Gastroesophageal sphincter (tissue), 4 donors: ENCODE measurements around the gene PPM1A. TPM values are rescaled to one million over a fixed set of nuclear protein-coding genes. Genes with fewer than 3 reads are reported as not detected.

ENCODE experiments used
- ATAC-seq: fragments of 150-250 bp; one replicate; pipeline ENCODE4 v1.9.1; 2016; ENCODE audit warnings: mild to moderate bottlenecking, moderate library complexity
- H3K27ac ChIP-seq, 4 donors: fragments of 200-600 bp; sonication (generic) in 3 of 4; 1 replicate in 3 of 4; 2 replicates in 1 of 4; pipeline ENCODE4 v1.5.1; 2016 to 2019
- H3K27me3 ChIP-seq: fragments of 200-600 bp; sonication (generic); one replicate; pipeline ENCODE4 v1.5.1; 2019
- H3K36me3 ChIP-seq, 2 donors: fragments of 200-600 bp; sonication (generic); one replicate each; pipeline ENCODE4 v1.5.1; 2019; ENCODE audit warnings: control low read depth in 1 of 2
- H3K4me1 ChIP-seq, 3 donors: fragments of 200-600 bp; sonication (generic); 1 replicate in 2 of 3; 2 replicates in 1 of 3; pipeline ENCODE4 v1.5.1; 2016 to 2019; ENCODE audit warnings: control low read depth in 2 of 3
- H3K4me3 ChIP-seq, 2 donors: fragments of 200-600 bp; sonication (generic); one replicate each; pipeline ENCODE4 v1.5.1; 2019; ENCODE audit warnings: mild to moderate bottlenecking in 1 of 2, moderate library complexity in 1 of 2
- H3K9me3 ChIP-seq, 3 donors: fragments of 200-600 bp; sonication (generic); one replicate each; pipeline ENCODE4 v1.5.1; 2017 to 2019; ENCODE audit warnings: control low read depth in 2 of 3
- EP300 ChIP-seq: sonication (generic); formaldehyde crosslinking; IDR thresholded peaks from one replicate; pipeline ENCODE4 v1.6.1; 2017; ENCODE audit warnings: antibody characterized with exemption, mild to moderate bottlenecking
- POLR2A ChIP-seq, 2 donors: fragments of 450-650 bp; IDR thresholded peaks; one replicate each; pipeline ENCODE4 v1.6.1; 2017; ENCODE audit warnings: antibody characterized with exemption in 2 of 2, mild to moderate bottlenecking in 2 of 2, moderate library complexity in 1 of 2
- POLR2AphosphoS5 ChIP-seq: sonication (generic); formaldehyde crosslinking; IDR thresholded peaks from one replicate; pipeline ENCODE4 v1.6.1; 2017; ENCODE audit warnings: antibody characterized with exemption
- WGBS, 2 donors: methylation state at CpG; one replicate each; pipeline ENCODE4 v1.1.5; 2018; ENCODE audit warnings: low coverage in 1 of 2; 5-methylcytosine and 5-hydroxymethylcytosine counted together
- total RNA-seq, 4 donors: library from RNA; depleted of rRNA; stranded (reverse); fragments of >200 nt; gene quantifications; one replicate each; pipeline ENCODE4 v1.1.0, GENCODE V29; 2016
- TF ChIP-seq, protein P1 (sequence below), 4 experiments: fragments of 200-600 bp in 2 of 4; fragments of 450-650 bp in 2 of 4; sonication (generic) in 1 of 4; IDR thresholded peaks; one replicate each; pipeline ENCODE4 v1.5.1; 2017 to 2019; ENCODE audit warnings: antibody characterized with exemption in 4 of 4, mild to moderate bottlenecking in 2 of 4, moderate library complexity in 2 of 4

The PPM1A gene
- total RNA-seq, 4 donors from 2014 or later = 57.1 to 82.2 (median 70.0) TPM

DNA sequence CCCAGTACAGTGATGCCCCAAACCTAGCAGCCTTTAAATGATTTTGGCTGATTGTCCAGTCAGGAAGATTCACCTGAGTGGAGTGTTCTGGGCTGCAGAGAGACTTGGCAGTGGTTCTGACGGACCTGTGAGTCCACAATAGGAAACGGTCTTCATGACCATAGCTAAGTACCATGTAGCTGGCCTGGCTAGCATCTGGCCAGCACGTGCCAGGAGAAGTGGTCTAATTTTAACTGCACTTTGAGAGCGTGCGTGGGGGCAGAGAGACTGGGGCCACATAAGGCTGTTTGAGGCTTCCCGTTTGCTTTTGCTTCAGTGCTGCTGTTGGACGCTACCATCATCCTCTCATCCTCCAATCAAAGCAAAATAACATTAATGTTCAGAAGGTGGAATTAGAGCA, 54.7 kb downstream of the PPM1A start:
- no peak for ATAC-seq
- Histone ChIP-seq H3K36me3 (no peaks in the 10 kb centered on the region), H3K27me3 (no peaks in the 10 kb centered on the region), H3K4me3 (no peak overlapping the region), H3K4me1 (peaks cover 0 to 4% (median 0%) of the 10 kb centered on the region in 3 donors), H3K9me3 (no peaks in the 10 kb centered on the region), H3K27ac (no peak overlapping the region)
- 36 to 60% methylated on average over 5 to 7 of the region's 7 CpGs for WGBS, 2 donors
- TF ChIP-seq POLR2A (IDR thresholded peaks at IDR 0.05) = no peak
- no peak for TF ChIP-seq EP300
- no peak for TF ChIP-seq POLR2AphosphoS5
- TF ChIP-seq, protein P1, sequence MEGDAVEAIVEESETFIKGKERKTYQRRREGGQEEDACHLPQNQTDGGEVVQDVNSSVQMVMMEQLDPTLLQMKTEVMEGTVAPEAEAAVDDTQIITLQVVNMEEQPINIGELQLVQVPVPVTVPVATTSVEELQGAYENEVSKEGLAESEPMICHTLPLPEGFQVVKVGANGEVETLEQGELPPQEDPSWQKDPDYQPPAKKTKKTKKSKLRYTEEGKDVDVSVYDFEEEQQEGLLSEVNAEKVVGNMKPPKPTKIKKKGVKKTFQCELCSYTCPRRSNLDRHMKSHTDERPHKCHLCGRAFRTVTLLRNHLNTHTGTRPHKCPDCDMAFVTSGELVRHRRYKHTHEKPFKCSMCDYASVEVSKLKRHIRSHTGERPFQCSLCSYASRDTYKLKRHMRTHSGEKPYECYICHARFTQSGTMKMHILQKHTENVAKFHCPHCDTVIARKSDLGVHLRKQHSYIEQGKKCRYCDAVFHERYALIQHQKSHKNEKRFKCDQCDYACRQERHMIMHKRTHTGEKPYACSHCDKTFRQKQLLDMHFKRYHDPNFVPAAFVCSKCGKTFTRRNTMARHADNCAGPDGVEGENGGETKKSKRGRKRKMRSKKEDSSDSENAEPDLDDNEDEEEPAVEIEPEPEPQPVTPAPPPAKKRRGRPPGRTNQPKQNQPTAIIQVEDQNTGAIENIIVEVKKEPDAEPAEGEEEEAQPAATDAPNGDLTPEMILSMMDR (IDR thresholded peaks at IDR 0.05) = no peak

DNA sequence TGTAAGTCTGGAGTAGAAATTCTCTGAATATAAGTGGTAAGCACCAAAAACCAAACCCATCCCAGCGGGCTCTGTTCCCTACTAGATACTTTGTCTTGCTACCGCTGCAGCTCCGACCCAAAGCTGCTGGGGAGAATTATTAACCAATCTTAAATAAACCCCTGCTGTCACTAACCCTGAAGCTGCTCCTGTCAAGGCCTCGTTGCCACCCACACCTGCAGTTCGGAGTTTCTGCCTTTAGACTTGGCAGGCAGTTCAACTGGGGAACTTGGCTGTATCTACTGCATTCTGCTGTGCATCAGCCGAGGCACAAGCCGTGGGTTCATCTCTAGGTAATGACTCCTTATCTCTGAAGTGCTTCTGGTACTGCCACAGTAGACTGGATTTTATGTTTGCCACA, 55.5 kb downstream of the PPM1A start:
- peaks cover 0 to 4% (median 0%) of the 10 kb centered on the region in 3 donors for H3K4me1 ChIP-seq
- H3K9me3 ChIP-seq = no peaks in the 10 kb centered on the region
- ATAC-seq = no peak
- TF ChIP-seq, protein P1 (IDR thresholded peaks at IDR 0.05) = no peak
- TF ChIP-seq EP300 = no peak
- no peak for TF ChIP-seq POLR2A (IDR thresholded peaks at IDR 0.05)
- no peak for TF ChIP-seq POLR2AphosphoS5
- no peak overlapping the region for H3K4me3 ChIP-seq
- H3K27me3 ChIP-seq = no peaks in the 10 kb centered on the region
- H3K36me3 ChIP-seq = no peaks in the 10 kb centered on the region
- 60 to 76% methylated on average over 1 to 5 of the region's 7 CpGs for WGBS, 2 donors
- no peak overlapping the region for H3K27ac ChIP-seq

DNA sequence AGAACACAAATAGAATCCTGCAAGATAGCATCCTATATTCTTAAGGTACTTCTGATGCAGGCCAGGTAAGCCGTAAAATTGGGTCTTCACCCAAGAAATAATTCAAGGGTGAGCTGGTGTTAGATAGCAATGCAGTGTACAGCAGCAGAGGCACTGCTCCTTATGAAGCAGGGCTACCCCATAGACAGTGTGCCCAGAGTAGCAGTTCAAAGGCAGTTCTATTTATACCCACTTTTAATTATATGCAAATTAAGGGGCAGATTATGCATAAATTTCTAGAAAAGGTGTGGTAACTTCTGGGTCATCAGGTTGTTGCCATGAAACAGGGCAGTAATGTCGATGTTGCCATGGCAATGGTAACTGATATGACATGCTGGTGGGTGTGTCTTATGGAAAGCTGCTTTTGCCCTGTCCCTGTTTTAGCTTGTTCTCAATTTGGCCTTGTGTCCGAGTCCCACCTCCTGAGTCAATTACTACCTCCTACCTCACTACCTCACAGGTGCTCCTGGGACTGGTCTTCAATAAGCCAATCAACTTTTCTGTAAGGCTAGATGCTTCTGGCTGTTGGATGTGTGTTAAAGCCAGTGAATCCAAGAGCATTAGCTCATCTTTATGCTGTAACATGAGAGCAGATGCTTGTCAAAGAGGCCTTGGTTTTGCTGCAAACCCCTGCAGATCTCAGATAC, 61.0 kb downstream of the PPM1A start:
- ATAC-seq = no peak
- Histone ChIP-seq H3K36me3 (no peaks in the 10 kb centered on the region), H3K4me3 (no peak overlapping the region), H3K4me1 (no peaks in the 10 kb centered on the region), H3K9me3 (no peaks in the 10 kb centered on the region), H3K27ac (no peak overlapping the region), H3K27me3 (no peaks in the 10 kb centered on the region)
- TF ChIP-seq, protein P1 (IDR thresholded peaks at IDR 0.05) = no peak
- TF ChIP-seq POLR2A (IDR thresholded peaks at IDR 0.05) (no peak), EP300 (no peak), POLR2AphosphoS5 (no peak)
- 86 to 91% methylated on average over 1 to 3 of the region's 3 CpGs for WGBS, 2 donors

DNA sequence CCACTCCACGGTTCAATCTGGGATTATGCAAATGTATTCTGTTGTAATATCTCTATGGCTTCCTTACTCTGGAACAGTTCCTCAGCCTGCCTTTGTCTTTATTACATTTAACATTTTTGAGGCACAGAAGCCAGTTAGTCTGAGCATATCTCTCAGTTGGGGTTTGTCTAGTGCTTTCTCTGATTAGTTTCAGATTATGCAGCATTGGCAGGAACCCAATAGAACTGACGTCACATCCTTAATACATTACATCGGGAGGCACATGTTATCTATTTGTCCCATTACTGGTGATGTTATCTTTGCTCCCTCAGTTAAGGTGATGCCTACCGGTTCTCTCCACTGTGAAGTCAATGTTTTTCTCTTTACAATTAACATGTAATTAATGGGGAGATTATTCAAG, 62.4 kb downstream of the PPM1A start:
- Histone ChIP-seq H3K4me1 (no peaks in the 10 kb centered on the region), H3K27ac (no peak overlapping the region), H3K36me3 (no peaks in the 10 kb centered on the region), H3K9me3 (no peaks in the 10 kb centered on the region), H3K4me3 (no peak overlapping the region), H3K27me3 (peaks cover 4% of the 10 kb centered on the region)
- TF ChIP-seq POLR2AphosphoS5 (no peak), EP300 (no peak), POLR2A (IDR thresholded peaks at IDR 0.05) (no peak)
- TF ChIP-seq, protein P1 (IDR thresholded peaks at IDR 0.05) = no peak
- no peak for ATAC-seq
- WGBS, 2 donors = 31 to 35% methylated on average over 2 to 4 of the region's 4 CpGs

DNA sequence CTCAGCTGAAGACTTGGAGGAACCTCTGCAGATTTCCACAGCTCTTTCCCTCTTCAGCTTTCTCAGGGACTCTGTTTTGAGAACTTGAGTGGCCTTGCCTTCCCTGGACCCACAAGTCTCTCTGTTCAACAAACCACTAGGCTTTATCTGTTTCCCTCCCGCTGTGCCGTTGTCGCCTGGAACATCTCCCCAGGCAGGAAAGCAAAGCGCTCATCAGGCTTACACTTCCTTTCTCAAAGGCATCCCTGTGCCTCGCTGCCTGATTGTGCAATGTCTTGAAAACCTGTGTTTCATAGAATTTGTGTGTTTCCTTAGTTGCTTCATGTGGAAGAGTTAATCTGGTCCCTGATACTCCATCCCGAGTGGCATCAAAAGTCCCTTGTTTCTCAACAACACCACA, 64.1 kb downstream of the PPM1A start:
- H3K27me3 ChIP-seq = peaks cover 9% of the 10 kb centered on the region
- H3K27ac ChIP-seq = no peak overlapping the region
- no peaks in the 10 kb centered on the region for H3K36me3 ChIP-seq
- H3K4me1 ChIP-seq = no peaks in the 10 kb centered on the region
- no peak overlapping the region for H3K4me3 ChIP-seq
- 50 to 80% methylated on average over 2 to 6 of the region's 6 CpGs for WGBS, 2 donors
- no peak for ATAC-seq
- no peaks in the 10 kb centered on the region for H3K9me3 ChIP-seq
- TF ChIP-seq POLR2AphosphoS5 (no peak), EP300 (no peak), POLR2A (IDR thresholded peaks at IDR 0.05) (no peak)
- TF ChIP-seq, protein P1 (IDR thresholded peaks at IDR 0.05) = no peak
